ENCODE results near the gene PSD4.

PSD4 gene

GRCh38 chr2:113178069-113178746, 4.4 kb downstream of the PSD4 start:
- peaks cover 80% of the 10 kb centered on the region for H4K20me1 ChIP-seq (ENCODE audit: insufficient read depth, low read length, poor library complexity, severe bottlenecking)
- peaks cover 93% of the 10 kb centered on the region for H3K79me2 ChIP-seq (ENCODE audit: insufficient read depth, low read length)
- H3K36me3 ChIP-seq (ENCODE audit: insufficient read depth, low read length) = peaks cover 6% of the 10 kb centered on the region; the same call in 1 of the 2 replicates
- H3K4me3 ChIP-seq (ENCODE audit: low read length, poor library complexity, severe bottlenecking) = peak overlapping the region; percentile 48
- peak overlapping the region; percentile 24 for H3K9ac ChIP-seq (ENCODE audit: low read depth, low read length, poor library complexity, severe bottlenecking)
- TF ChIP-seq, protein P1, sequence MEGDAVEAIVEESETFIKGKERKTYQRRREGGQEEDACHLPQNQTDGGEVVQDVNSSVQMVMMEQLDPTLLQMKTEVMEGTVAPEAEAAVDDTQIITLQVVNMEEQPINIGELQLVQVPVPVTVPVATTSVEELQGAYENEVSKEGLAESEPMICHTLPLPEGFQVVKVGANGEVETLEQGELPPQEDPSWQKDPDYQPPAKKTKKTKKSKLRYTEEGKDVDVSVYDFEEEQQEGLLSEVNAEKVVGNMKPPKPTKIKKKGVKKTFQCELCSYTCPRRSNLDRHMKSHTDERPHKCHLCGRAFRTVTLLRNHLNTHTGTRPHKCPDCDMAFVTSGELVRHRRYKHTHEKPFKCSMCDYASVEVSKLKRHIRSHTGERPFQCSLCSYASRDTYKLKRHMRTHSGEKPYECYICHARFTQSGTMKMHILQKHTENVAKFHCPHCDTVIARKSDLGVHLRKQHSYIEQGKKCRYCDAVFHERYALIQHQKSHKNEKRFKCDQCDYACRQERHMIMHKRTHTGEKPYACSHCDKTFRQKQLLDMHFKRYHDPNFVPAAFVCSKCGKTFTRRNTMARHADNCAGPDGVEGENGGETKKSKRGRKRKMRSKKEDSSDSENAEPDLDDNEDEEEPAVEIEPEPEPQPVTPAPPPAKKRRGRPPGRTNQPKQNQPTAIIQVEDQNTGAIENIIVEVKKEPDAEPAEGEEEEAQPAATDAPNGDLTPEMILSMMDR (conservative IDR thresholded peaks at IDR 0.05; ENCODE audit: low read length) = no peak
- no peak for TF ChIP-seq EZH2phosphoT487 (IDR thresholded peaks at IDR 0.05; ENCODE audit: borderline replicate concordance)
- H3K9me3 ChIP-seq (ENCODE audit: insufficient read depth, low read depth, low read length) = no peaks in the 10 kb centered on the region
- H3K27me3 ChIP-seq (ENCODE audit: insufficient read depth, low read length, poor library complexity, severe bottlenecking) = no peaks in the 10 kb centered on the region
- peak overlapping the region; percentile 100 for H3K4me2 ChIP-seq (ENCODE audit: low read depth, low read length, poor library complexity, severe bottlenecking)
- no peaks in the 10 kb centered on the region for H3K9me2 ChIP-seq (replicated peaks; ENCODE audit: low read depth, low read length)
- no peak overlapping the region for H2AFZ ChIP-seq (ENCODE audit: low read length)
- no peaks in the 10 kb centered on the region for H3F3A ChIP-seq (ENCODE audit: low read depth)
- peaks cover 79% of the 10 kb centered on the region for H3K4me1 ChIP-seq (ENCODE audit: insufficient read depth, low read length, poor library complexity, severe bottlenecking)

- peaks cover 100% of the 10 kb centered on the region for H3K79me2 ChIP-seq (ENCODE audit: insufficient read depth, low read length)
- H3K9me3 ChIP-seq (ENCODE audit: insufficient read depth, low read depth, low read length) = no peaks in the 10 kb centered on the region
- peak overlapping the region; percentile 100 for H3K4me2 ChIP-seq (ENCODE audit: low read depth, low read length, poor library complexity, severe bottlenecking)
- H3K27me3 ChIP-seq (ENCODE audit: insufficient read depth, low read length, poor library complexity, severe bottlenecking) = no peaks in the 10 kb centered on the region
- H3K9ac ChIP-seq (ENCODE audit: low read depth, low read length, poor library complexity, severe bottlenecking) = peak overlapping the region; percentile 24
- peaks cover 13% of the 10 kb centered on the region; the same call in 1 of the 2 replicates for H3K36me3 ChIP-seq (ENCODE audit: insufficient read depth, low read length)
- no peaks in the 10 kb centered on the region for H3F3A ChIP-seq (ENCODE audit: low read depth)
- peaks cover 87% of the 10 kb centered on the region for H4K20me1 ChIP-seq (ENCODE audit: insufficient read depth, low read length, poor library complexity, severe bottlenecking)
- no peaks in the 10 kb centered on the region for H3K9me2 ChIP-seq (replicated peaks; ENCODE audit: low read depth, low read length)
- no peak overlapping the region for H2AFZ ChIP-seq (ENCODE audit: low read length)
- H3K4me1 ChIP-seq (ENCODE audit: insufficient read depth, low read length, poor library complexity, severe bottlenecking) = peaks cover 82% of the 10 kb centered on the region
- no peak for TF ChIP-seq EZH2phosphoT487 (IDR thresholded peaks at IDR 0.05; ENCODE audit: borderline replicate concordance)
- TF ChIP-seq, protein P1 (conservative IDR thresholded peaks at IDR 0.05; ENCODE audit: low read length) = no peak
- H3K4me3 ChIP-seq (ENCODE audit: low read length, poor library complexity, severe bottlenecking) = peak overlapping the region; percentile 48
Measured at GRCh38 chr2:113178891-113179290, 5.1 kb downstream of the PSD4 start.

DNA sequence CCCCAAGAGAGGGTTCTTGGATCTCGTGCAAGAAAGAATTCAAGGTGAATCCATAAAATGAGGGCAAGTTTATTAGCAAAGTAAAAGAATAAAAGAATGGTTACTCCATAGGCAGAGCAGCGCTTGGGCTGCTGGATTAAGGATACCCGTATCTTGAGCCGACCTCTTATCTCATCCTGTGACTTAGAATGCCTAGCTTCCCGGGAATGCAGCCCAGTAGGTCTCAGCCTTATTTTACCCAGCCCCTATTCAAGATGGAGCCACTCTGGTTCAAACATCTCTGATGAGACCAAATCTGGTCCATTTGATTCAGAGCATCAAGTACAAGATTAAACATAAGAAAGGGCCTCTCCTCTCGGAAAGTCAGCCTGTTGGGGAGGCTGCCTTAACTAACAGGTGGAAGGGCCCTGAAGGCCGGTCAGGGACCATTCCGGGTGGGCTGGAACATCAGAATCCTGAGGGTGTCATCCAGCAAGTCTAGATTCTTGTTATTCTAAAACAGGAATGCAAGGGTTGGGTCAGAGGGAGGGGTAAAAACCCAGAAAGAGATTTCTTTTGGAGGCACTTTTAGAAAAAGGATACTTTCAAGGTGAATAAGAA, 5.8 kb downstream of the PSD4 start:
- H2AFZ ChIP-seq (ENCODE audit: low read length) = no peak overlapping the region
- peaks cover 93% of the 10 kb centered on the region for H4K20me1 ChIP-seq (ENCODE audit: insufficient read depth, low read length, poor library complexity, severe bottlenecking)
- peak overlapping the region; percentile 24 for H3K9ac ChIP-seq (ENCODE audit: low read depth, low read length, poor library complexity, severe bottlenecking)
- H3K79me2 ChIP-seq (ENCODE audit: insufficient read depth, low read length) = peaks cover 100% of the 10 kb centered on the region
- H3K4me2 ChIP-seq (ENCODE audit: low read depth, low read length, poor library complexity, severe bottlenecking) = peak overlapping the region; percentile 100
- no peaks in the 10 kb centered on the region for H3K9me3 ChIP-seq (ENCODE audit: insufficient read depth, low read depth, low read length)
- H3K27me3 ChIP-seq (ENCODE audit: insufficient read depth, low read length, poor library complexity, severe bottlenecking) = no peaks in the 10 kb centered on the region
- H3K36me3 ChIP-seq (ENCODE audit: insufficient read depth, low read length) = peaks cover 16% of the 10 kb centered on the region; the same call in 1 of the 2 replicates
- no peaks in the 10 kb centered on the region for H3K9me2 ChIP-seq (replicated peaks; ENCODE audit: low read depth, low read length)
- peaks cover 84% of the 10 kb centered on the region for H3K4me1 ChIP-seq (ENCODE audit: insufficient read depth, low read length, poor library complexity, severe bottlenecking)
- H3K4me3 ChIP-seq (ENCODE audit: low read length, poor library complexity, severe bottlenecking) = peak overlapping the region; percentile 54
- TF ChIP-seq EZH2phosphoT487 (IDR thresholded peaks at IDR 0.05; ENCODE audit: borderline replicate concordance) = no peak
- TF ChIP-seq, protein P1 (conservative IDR thresholded peaks at IDR 0.05; ENCODE audit: low read length) = no peak
- no peaks in the 10 kb centered on the region for H3F3A ChIP-seq (ENCODE audit: low read depth)

All from Loucy (cell line).